Esophagus (tissue), 2 donors: ENCODE data around the gene SLC7A8. TPM values are rescaled to one million over a fixed set of nuclear protein-coding genes. Genes with fewer than 3 reads are reported as not detected.
"Not testable (repeated sequence)": the region's sequence is repeated elsewhere in the genome, so short reads cannot be mapped to it uniquely, and the experiment has no call there.

Experiments
- H3K27ac ChIP-seq, 2 donors: one replicate each; pipeline ENCODE4 v1.5.1; 2013; ENCODE audit warnings: low read depth in 2 of 2, mild to moderate bottlenecking in 2 of 2, inconsistent platforms in 1 of 2, low read length in 1 of 2, moderate library complexity in 1 of 2
- H3K27me3 ChIP-seq, 2 donors: one replicate each; pipeline ENCODE4 v1.6.1; 2013; ENCODE audit warnings: low read length in 2 of 2, control low read depth in 1 of 2, mild to moderate bottlenecking in 1 of 2; ENCODE audit not compliant: insufficient read depth in 2 of 2, control insufficient read depth in 1 of 2
- H3K36me3 ChIP-seq, 2 donors: one replicate each; pipeline ENCODE4 v1.6.1; 2013; ENCODE audit warnings: low read length in 1 of 2; ENCODE audit not compliant: control insufficient read depth in 2 of 2, insufficient read depth in 2 of 2
- H3K4me1 ChIP-seq, 2 donors: one replicate each; pipeline ENCODE4 v1.6.1; 2013; ENCODE audit warnings: low read length in 1 of 2; ENCODE audit not compliant: control insufficient read depth in 2 of 2, insufficient read depth in 2 of 2
- H3K4me3 ChIP-seq, 2 donors: one replicate each; pipeline ENCODE4 v1.5.1; 2013; ENCODE audit warnings: low read length in 2 of 2, mild to moderate bottlenecking in 2 of 2, low read depth in 1 of 2, moderate library complexity in 1 of 2
- H3K9me3 ChIP-seq, 2 donors: one replicate each; pipeline ENCODE4 v1.6.1; 2013; ENCODE audit warnings: mild to moderate bottlenecking in 2 of 2, low read depth in 1 of 2, low read length in 1 of 2, moderate library complexity in 1 of 2; ENCODE audit not compliant: control insufficient read depth in 2 of 2, insufficient read depth in 1 of 2
- WGBS, 2 donors: extraction: QIAGEN DNeasy Blood & Tissue Kit; methylation state at CpG; one replicate each; pipeline ENCODE4 v1.1.7; 2013; 5-methylcytosine and 5-hydroxymethylcytosine counted together
- polyA plus RNA-seq, 2 donors: library from polyadenylated mRNA; stranded (reverse); fragments of 200-250 nt; gene quantifications; one replicate each; pipeline ENCODE4 v1.2.3, GENCODE V29; 2013
- donor health status: healthy with polysubstance abuse.
- donor health status: Bipolar disorder and iron deficiency.

The SLC7A8 gene
- polyA plus RNA-seq, 2 donors = 27.5 to 33.4 TPM

- Histone ChIP-seq H3K36me3 (no peaks in the 10 kb centered on the region), H3K4me1 (no peaks in the 10 kb centered on the region), H3K4me3 (no peak overlapping the region), H3K9me3 (no peaks in the 10 kb centered on the region), H3K27ac (no peak overlapping the region), H3K27me3 (no peaks in the 10 kb centered on the region)
Observed at GRCh38 chr14:23208324-23208723, 24.9 kb upstream of the SLC7A8 start.

- Histone ChIP-seq H3K4me1 (no peaks in the 10 kb centered on the region), H3K27ac (no peak overlapping the region), H3K27me3 (no peaks in the 10 kb centered on the region), H3K4me3 (no peak overlapping the region), H3K9me3 (no peaks in the 10 kb centered on the region), H3K36me3 (no peaks in the 10 kb centered on the region)
- whole genome bisulfite sequencing, 2 donors = 71 to 75% methylated on average over 3 of the region's 3 CpGs
Observed at GRCh38 chr14:23207146-23207540, 23.7 kb upstream of the SLC7A8 start.

DNA sequence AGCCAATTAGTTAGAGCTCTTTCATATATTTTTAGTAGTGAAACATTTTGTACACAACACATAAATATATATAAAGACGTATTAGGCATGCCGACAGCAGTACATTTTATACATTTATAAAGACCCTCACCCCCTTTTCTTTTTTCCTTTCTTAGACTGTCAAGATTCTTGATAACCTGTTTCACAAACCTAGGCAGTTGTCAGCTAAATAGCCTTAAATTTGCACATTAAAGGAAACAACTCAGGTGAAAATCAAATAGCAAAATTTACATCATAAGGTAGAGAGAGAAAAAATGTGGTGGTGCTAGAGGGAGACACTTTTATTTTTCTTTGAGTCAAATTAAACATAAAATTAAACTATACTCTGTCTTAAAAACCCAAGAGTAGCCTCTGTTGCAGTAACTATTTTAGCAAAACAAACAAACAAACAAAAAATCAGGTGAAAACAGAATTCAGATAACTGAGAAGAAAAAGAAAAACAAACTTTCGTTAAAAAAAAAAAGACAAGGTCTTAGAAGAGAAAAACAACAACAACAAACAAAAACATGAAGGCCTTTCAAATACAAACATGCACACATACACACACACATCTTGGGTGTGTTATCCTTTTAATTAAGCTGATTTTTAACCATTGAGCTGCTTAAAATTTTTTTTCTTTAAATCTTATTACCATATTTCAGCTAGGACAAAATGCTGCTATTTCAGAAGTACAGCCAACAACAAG is 23.1 kb upstream of the SLC7A8 start:
- 86 to 87% methylated on average over 3 of the region's 3 CpGs for WGBS, 2 donors
- H3K4me1 ChIP-seq = no peaks in the 10 kb centered on the region
- H3K9me3 ChIP-seq = no peaks in the 10 kb centered on the region
- H3K27ac ChIP-seq = no peak overlapping the region
- no peaks in the 10 kb centered on the region for H3K36me3 ChIP-seq
- no peak overlapping the region for H3K4me3 ChIP-seq
- H3K27me3 ChIP-seq = no peaks in the 10 kb centered on the region

GRCh38 chr14:23202001-23202400 is 18.5 kb upstream of the SLC7A8 start:
- Histone ChIP-seq H3K4me3 (no peak overlapping the region), H3K9me3 (no peaks in the 10 kb centered on the region), H3K4me1 (no peaks in the 10 kb centered on the region), H3K27ac (no peak overlapping the region), H3K27me3 (no peaks in the 10 kb centered on the region), H3K36me3 (no peaks in the 10 kb centered on the region)
- 91 to 94% methylated on average over 7 of the region's 7 CpGs for WGBS, 2 donors

DNA sequence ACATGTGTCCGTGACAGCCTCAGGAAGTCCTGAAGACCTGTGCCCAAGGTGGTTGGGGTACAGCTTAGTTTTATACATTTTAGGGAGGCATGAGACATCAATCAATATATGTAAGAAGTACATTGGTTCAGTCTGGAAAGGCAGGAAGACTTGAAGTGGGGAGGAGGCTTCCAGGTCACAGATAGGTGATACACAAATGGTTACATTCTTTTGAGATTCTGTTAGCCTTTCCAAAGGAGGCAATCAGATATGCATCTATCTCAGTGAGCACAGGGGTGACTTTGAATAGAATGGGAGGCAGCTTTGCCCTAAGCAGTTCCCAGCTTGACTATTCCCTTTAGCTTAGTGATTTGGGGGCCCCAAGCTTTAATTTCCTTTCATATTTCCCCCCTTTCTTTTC is 15.7 kb upstream of the SLC7A8 start:
- H3K9me3 ChIP-seq, H3K4me3 ChIP-seq: not testable (repeated sequence)
- WGBS, 2 donors = 88 to 89% methylated on average over 1 of the region's 1 CpG

DNA sequence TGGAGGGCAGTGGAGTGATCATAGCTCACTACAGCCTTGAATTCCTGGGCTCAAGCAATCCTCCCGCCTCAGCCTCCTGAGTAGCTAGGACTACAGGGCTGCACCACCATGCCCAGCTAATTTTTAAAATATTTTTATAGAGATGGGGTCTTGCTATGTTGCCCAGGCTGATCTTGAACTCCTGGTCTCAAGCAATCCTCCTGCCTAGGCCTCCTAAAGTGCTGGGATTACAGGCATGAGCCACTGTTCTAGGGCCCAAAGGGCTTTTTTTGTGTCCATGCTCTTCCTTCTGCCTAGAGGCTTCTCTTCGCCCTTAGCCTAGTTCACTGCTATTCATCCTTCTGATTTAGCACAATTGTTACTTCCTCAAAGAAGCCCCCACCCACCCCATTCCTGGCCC is 13.0 kb upstream of the SLC7A8 start:
- not testable (repeated sequence) for H3K27ac ChIP-seq

More for the DNA sequence above, 15.7 kb upstream of the SLC7A8 start:
- not testable (repeated sequence) for H3K4me1 ChIP-seq, H3K27ac ChIP-seq, H3K27me3 ChIP-seq, H3K36me3 ChIP-seq

GRCh38 chr14:23195552-23196101 is 12.2 kb upstream of the SLC7A8 start:
- H3K4me1 ChIP-seq = no peaks in the 10 kb centered on the region
- H3K9me3 ChIP-seq = no peaks in the 10 kb centered on the region
- WGBS, 2 donors = 55 to 67% methylated on average over 7 of the region's 7 CpGs
- H3K4me3 ChIP-seq = no peak overlapping the region
- H3K27me3 ChIP-seq = no peaks in the 10 kb centered on the region
- H3K27ac ChIP-seq = no peak overlapping the region
- H3K36me3 ChIP-seq = no peaks in the 10 kb centered on the region

More for the DNA sequence above, 13.0 kb upstream of the SLC7A8 start:
- H3K9me3 ChIP-seq, H3K36me3 ChIP-seq, H3K27me3 ChIP-seq, H3K4me3 ChIP-seq, H3K4me1 ChIP-seq: not testable (repeated sequence)
- WGBS, 2 donors = 88 to 97% methylated on average over 2 of the region's 2 CpGs

- WGBS, 2 donors = 31 to 44% methylated on average over 3 of the region's 3 CpGs
- no peaks in the 10 kb centered on the region for H3K27me3 ChIP-seq
- H3K36me3 ChIP-seq = no peaks in the 10 kb centered on the region
- H3K4me1 ChIP-seq = no peaks in the 10 kb centered on the region
- no peak overlapping the region for H3K27ac ChIP-seq
- H3K4me3 ChIP-seq = no peak overlapping the region
- H3K9me3 ChIP-seq = no peaks in the 10 kb centered on the region
Observed at GRCh38 chr14:23193432-23193831, 10.0 kb upstream of the SLC7A8 start.

DNA sequence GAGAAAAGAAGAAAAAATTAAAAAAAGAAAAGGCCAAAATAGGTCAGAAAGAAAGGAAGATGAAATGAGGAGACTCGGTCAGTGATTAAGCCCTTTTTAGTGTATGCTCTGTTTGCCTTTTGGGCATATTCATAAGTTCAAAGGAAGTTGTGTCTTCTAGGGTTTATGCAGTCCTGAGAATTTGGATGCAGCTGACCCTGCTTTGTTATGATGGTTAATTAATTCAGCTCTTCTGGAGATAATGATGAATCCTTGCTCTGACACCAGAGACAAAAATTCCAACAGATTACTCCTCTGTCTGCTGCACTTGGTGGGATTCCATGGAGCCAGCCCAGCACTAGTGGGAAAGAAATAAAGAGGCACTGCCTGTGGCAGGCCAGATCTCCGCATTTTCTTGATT is 4.5 kb upstream of the SLC7A8 start:
- WGBS, 2 donors = 81 to 93% methylated on average over 2 of the region's 2 CpGs
- Histone ChIP-seq H3K4me3 (no peak overlapping the region), H3K36me3 (no peaks in the 10 kb centered on the region), H3K9me3 (no peaks in the 10 kb centered on the region), H3K27me3 (no peaks in the 10 kb centered on the region), H3K27ac (no peak overlapping the region), H3K4me1 (no peaks in the 10 kb centered on the region)
